Ureter (tissue), 1 donor: ENCODE data around the gene GPC6. TPM values are rescaled to one million over a fixed set of nuclear protein-coding genes. Genes with fewer than 3 reads are reported as not detected.

ENCODE experiments used
- DNase-seq: peaks from one replicate; pipeline ENCODE4 v3.0.0-alpha.2; 2020; ENCODE audit warnings: low spot score
- total RNA-seq: library from RNA; stranded (reverse); gene quantifications from one replicate; pipeline ENCODE4 v1.2.4, GENCODE V29; 2023
- donor health status: DM: yes; HTN: yes; CAD: no.

The GPC6 gene
- total RNA-seq, 1 donor from 2014 or later, result 6.8 TPM

DNA sequence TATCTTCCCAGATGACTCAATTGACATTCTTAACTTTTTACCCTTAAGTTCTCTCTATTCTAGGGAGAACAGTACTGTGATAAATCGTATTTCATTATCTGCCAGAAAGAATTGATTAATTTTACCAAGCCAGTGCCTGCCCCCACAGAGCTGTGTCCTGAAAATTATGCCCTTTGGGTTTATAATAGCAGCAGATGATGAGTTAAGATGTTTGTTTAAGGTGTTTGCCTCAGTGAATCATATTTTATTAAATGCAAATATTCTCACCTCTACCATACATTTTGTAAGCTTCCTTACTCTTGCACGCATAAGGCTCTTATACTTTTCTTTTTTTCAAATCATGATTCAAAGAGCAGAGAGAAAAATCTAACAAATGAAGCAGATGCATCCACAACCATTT lies 934.3 kb downstream of the GPC6 start:
- DNase-seq, result no peak

DNA sequence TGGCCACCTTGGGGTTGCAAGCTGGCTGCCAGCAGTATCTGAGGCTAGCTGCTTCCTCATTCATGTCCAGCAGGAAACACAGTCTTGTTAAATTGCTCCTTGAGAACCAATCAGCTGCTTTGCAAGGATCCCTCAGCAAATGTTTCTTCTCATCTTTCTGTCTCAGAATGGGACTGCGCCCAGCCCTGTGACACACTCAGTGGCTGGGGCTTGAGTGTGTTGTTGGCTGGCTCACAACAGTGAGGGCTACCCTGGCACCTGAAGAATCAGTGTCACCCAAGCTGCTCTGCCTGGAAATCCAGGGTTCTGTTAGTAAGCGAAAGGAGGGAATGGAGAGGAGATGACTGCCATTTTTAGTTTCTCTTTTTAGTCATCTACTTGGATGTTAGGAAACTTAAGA lies 935.7 kb downstream of the GPC6 start:
- no peak for DNase-seq

DNA sequence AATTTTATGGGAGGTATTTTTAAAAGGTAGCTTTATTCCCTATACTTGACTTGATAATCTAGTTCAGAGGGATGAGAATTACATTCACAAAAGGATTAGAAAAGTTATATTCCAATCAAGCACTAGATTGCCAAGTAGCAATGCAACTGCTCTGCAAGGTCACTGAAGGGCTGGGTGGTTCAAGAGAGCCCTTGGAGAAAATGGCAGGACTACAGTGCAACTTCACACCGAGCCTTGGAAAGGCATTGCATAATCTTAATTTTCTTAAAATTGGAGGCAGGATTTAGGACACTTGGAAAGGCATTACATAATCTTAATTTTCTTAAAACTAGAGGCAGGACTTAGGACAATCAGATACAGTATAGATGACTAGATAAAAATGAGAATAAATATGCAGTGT lies 936.9 kb downstream of the GPC6 start:
- no peak for DNase-seq

DNA sequence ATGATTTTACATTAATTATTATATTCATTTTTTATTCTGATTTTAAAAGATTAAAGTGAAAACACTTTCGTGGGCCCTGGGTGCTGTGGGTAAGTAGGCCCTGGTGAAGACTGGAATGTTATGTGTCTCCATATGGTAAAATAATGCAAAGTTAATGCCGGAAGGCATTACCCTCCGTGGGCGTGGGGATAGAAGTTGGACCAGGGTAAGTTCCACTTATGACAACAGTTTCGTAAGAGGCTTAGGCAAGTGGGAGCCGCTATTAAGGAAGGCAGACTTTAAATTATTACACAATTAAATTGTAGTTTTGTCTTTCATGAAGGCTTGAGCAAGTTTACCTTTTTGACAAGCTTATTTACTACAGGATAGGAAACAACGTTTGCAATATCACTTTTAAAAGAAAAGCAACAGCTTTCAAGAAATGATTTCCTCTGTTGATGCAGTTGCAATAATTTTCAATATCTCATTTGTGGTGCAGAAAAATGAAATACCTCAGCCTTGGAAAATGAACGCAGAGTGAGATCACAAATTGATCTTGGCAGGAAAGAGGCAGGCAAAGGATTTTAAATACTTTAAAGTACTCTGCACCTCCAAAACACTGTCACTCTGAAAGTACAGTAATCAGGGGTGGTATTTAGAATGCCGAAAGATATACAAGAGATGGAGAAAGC lies 942.3 kb downstream of the GPC6 start:
- DNase-seq, result no peak

DNA sequence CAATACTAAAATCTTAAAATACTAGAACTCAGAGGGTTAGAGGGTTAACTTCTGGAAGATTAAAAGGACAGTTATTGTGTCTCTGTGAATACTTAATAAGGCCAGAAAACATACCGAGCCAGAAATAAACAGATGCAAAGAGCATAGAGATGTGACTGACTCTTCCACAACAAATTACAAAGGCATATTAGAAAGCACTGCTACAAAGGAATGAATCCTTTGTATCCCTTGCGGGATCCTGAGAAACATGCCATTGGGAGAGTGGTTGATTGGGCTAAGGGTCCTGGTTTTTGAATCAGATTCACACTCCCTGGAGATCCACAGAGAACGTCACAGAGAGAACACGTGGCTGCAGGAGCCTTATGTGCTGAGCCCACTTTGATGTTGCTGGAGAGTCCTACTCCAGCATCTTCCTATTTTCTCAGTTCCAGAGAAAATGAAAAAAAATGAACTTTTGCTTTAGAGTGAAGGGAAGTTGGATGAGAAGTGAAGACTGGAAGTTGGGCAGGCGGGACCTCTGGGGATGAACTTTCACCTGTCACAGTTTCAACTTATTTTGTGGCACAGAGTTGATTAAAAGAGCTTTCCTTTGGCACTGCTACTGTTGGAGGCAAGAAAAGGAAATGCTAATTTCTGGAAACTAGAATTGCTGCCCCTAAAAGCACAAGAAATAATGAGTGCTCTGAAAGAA lies 943.0 kb downstream of the GPC6 start:
- no peak for DNase-seq

DNA sequence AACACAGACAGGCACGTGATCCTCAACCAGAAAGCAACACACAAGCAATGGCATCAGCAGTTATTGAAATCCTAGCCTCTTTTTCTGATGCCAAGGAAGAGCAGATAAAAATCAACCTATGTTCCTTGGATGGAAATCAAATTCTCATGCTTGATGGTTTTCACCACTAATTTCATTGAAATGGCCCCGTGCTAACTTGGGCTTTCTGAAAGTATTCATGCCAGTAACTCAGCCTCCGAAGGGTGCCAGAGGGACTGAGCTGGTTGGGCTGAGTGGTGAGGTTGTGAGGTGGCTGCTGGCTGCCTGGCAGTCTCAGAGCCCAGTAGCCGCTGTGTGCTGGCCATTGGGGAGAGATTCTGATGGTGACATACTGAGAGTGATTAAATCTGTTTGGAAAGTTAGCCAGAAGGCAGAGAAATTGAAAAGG lies 943.6 kb downstream of the GPC6 start:
- no peak for DNase-seq

DNA sequence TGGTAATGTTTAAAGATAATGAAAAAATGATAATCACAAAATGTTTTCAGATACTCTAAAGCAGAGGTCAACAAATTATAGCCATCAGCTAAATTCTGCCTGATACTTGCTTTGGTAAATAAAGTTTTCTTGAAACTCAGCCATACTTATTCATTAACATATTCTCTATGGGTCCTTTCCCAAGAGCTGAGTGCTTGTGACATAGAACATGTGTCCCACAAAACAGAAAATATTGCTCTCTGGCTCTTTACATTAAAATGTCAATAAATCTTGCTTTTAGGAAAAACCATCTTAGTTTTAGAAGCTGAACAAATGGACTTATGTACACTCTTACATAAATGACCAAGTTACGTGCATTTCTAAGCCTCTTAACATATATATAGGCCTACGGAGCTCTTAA lies 945.8 kb downstream of the GPC6 start:
- DNase-seq, result no peak

DNA sequence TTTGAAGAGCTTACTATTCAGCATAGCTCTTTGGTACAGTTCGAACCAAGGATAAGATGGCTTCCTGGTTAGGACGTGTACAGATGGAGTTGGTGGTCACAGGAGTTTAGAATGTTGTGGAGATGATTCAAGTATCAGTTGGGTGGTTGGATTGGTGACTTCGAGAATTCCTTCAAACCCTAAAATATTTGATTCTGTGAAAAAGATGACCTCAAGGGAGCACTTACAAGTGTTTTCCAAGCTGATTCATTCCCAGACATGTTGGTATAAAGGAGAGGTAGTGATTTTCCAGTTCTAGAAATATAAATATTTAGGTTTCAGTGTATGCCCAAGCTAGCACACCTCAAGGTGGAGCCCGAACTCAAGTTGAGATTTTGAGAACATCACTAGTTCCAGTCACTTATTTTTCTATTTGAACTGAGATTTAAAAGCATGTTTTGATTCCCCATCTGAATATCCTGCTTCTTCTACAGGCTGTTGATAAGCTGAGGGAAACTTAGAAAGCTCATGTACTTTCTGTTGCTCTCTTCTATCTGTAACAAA lies 946.8 kb downstream of the GPC6 start:
- no peak for DNase-seq

DNA sequence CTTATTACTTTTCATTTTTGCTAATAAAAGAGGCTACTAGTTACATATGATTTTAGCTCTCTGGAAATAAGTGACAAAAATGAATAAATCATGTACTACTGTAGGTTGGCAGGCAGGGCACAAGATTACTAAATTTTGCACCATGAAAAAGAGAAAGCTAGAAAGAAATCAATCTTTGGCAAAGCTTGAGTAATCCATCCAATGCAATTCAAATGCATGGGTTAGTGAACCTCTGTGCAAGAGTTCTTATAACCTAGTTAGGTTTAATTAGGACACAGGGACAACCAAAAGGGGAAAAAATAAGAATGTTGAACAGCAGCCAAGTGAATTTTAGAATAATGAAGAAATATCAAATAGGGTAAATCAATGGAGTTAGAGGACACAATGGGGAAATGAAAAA lies 947.4 kb downstream of the GPC6 start:
- DNase-seq, result no peak

DNA sequence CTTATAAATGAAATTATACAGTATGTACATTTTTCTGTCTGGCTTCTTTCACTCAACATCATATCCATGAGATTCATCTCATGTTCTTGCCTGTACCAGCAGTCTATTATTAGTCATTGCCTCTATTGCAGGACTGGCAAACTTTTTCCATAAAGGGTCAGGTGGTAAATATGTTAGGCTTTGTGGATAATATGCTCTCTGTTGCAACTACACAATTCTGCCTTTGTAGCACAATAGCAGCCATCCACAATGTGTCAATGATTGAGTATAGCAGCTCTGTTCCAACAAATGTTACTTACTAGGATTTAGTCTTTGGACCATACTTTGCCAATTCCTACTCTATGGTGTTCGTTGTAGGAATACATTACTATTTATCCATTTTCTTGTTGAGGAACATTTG lies 948.5 kb downstream of the GPC6 start:
- DNase-seq, result no peak

DNA sequence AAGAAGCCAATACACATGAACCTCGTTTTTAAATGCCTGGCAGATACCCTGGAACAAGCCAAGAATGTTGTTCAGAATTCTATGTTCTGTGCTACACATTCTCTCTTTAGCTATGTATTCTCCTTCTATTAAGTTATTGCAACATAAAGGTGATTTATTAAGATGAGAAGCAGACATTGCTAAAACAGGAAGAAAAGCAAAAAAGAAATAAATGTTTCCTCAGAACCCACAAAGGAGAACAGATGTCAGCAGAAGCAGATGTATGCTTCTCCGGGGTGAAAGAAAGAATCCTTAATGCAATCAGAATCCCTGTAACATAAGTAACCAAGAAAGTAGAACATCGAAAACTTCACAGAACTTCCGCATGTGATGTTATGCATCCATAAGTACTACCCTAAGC lies 950.0 kb downstream of the GPC6 start:
- DNase-seq, result no peak

DNA sequence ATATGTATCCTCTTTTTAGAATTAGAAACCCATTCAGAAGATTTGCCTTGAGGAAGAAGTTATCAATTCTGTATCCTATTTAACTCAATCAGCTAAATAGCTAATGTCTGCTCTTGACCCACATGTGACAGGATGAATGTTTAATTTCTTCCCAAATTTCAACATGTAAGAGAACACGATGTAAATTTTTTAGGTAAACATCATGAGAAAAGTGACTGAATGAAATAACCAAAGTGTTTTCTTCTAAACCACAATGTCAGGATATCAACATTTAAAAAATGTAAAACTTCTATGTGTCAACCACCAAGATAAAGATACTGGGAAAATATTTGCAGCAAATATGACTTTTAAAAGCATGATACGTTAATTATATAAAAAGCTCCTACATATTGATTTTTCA lies 950.4 kb downstream of the GPC6 start:
- no peak for DNase-seq

DNA sequence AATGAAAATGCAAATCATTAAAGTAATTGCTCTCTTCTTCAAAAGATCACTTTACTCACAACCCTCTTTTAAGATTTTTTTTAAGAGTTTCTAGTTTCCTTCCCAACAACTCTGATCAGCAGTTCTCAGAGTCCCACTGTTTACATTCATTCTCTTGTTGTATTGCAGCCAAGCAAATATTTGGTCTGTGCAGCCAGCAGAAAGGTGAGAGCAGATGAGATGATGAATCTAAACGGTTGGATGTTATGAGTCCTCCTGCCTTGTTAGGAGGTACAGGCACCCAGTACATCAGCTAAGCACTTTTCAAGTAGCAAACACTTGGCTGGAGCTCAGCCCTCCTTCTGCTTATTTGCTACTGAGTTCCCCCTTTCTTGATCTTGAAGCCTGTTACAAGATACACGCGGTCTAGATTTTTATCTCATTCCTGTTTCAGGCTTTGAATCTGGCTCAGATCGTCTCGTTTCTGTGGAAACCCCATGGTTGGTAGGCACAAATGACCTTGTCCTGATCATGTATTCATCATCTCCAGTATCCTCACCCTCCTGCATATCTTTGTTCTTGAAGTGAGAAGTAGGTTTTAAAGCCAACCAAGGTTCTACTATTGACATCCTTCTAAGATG lies 952.1 kb downstream of the GPC6 start:
- DNase-seq, result no peak

DNA sequence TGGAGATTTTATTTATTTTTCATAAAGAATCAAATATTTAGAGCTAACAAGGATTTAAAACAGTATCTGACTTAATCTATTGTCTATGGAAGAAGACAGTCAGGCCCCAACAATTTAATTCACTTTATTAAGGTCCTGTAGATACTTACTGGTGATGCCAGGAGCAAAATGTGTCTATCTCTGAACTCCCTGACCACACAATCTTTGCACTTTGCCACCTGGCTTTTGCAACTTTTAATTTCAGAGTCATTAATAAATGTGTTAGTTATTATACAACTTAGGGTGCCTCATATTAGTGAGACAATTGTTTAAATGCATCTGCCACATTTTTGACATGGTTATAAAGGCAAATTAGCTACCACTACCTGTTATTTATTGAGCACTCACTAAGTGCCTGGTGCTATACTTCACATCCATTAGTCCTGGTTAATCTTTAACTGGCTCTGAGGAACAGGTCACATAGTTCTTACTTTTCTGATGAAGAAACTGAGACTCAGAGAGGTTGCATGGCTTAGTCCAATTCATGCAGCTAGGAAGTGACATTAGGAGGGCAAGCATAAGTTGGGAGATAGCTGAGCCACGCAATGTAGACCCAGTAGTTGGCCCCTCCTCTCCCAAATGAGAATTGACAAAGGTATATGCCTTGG lies 955.0 kb downstream of the GPC6 start:
- DNase-seq, result no peak

DNA sequence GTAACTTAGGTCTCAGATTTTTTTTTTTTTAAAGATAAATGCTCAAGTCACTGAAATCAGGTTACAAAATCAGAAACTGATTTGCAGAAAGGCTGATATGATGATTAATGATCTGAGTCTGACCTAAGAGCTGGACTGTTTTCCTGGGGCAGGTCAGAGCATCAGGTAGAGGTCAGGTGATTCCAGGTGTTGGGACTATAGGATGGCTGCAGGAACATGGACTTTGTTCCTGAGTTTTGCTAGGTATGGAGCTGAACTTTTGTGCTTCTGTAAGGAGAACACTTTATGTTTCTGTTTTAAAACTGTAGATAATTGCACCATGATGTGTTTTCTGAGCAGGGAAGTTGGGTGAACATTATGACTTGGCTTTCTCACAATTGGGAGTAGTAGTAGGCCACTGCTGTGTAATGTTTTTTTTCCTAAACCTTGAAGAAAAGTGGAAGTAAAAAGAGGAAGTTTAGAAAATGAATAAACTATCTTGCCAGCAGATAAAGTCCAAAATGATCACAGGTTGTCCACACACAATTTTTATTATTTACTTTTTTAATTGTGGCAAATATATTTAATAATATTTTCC lies 955.7 kb downstream of the GPC6 start:
- no peak for DNase-seq

DNA sequence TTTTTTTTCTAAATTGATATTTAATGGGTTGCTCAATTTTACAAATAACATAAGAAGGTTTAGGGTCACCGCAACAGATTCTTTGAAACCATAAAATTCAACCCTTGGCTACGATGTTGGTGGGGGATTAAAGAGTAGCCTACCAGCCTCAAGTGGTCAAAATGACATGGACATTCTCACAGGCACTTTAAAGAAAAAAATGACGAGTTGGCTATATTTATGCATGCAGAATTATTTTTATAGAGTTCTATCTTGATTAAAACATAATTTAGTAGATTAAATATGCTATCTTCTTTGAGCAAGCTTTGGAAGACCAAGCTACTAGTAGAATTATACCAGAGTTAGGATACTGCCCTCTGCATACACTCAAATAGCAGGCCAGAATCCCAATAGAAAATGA lies 959.9 kb downstream of the GPC6 start:
- no peak for DNase-seq

DNA sequence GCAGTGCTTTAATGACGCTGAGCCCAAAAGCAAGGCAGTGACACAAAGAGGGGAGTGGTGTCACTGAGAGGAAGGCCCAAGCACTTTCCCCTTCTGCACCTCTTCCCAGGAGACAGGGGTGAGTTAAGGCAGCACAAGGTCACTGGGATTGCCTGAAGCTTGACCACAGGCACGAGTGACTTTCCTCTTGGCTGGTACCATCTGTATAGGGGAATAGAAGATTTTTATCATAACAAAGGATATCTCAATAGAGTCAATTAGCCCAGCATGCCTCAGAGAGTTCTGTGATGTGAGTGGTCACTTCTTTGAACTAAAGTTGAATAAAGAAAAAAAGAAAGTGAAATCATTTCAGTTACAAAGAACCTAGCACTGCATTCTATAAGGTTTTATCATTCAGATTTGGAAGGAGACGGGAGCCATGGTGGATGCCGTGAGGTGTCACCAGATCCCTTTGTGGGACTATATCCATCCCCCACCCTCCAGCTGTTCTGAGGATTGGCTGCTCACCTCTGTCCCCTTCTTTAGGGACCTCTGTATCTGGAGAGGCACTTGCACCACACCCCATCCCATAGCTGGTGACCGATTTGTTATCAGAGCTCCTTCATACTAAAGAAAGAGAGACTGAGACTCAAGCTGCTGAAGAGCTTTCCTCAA lies 961.7 kb downstream of the GPC6 start:
- DNase-seq, result no peak

DNA sequence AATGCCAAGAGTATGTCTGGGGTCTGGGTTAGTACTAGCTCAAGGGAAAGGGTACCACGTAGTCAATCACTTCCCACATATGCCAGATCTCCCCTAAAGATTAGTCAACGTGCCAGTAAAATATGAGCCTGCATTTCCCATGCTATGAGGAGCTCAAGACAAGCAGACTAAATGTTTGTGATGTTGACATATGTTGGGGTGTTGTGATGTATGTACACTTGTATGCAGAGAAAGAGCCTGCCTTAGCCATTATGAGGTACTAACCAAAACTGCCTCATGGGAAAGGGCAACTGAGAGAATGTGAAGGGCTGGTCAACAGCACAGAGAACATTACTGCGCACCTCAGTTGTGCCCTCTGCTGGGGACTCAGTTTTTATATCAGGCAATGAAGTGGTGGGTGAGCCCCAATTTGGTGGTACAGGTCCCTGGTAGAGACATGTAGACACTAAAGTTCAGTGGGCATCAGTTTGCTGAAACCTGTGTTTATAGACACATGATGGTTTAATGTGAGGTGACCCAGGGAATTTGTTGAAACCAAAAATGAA lies 965.9 kb downstream of the GPC6 start:
- no peak for DNase-seq

DNA sequence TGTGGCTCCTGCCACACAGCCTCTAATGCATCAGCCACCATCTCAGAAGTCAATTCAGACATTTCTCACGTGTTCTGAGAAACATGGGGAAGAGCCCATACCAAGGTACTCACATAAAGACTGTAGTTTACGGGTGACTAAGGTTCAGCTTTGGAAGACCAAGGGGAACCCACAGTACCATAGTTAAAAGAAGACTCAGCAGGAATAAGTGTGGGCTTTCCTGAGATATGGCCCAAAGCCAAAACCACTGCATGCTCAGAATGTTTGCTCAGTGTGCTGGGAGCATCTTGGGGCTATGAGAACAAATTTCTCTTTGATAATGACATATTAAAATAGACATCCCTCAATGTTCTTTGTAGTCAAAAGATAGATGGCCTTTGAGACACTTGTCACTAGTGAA lies 969.1 kb downstream of the GPC6 start:
- no peak for DNase-seq

DNA sequence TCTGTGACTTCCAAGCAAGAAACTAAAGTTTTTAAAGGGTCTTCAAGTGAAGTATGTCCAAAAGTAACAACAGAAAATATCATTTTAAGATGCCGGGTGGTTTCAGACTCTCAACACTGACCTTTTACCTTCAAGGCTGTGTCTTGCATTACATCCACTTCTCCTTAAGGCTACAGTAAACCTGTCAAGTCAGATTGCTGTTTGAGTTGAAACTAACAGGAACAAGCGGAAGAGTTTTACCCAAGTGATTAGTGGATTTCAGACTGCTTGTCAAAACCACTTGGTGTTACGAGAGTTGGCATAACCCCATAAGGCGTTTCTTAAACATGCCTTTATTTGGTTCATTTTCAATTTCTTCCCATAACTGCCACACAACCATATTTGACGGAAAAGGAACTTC lies 969.8 kb downstream of the GPC6 start:
- DNase-seq, result no peak

DNA sequence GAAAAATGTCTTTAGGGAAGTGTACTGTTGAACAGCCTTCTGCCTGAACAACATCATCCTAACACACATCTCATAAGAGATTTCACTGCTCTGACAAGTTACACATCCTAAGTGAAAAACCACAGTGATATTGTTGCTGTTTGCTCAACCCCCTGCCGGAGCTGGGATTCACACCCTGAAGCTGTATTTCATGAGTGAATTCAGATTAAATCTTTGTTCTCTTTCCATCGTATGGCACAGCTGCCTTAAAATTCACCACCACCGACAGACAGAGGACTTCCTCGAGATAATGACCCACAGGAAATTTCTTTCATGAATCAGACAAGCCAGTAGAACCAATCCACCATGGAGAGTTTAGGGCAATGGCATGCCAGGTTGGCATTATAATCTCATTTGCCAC lies 972.1 kb downstream of the GPC6 start:
- no peak for DNase-seq
